AG09309 (cell line): Measurements from ENCODE around the gene MACF1.
"Not testable (repeated sequence)": the region's sequence is repeated elsewhere in the genome, so short reads cannot be mapped to it uniquely, and the experiment has no call there.

Source experiments
- DNase-seq: peaks from one replicate; pipeline ENCODE4 v3.0.0-alpha.2; 2010; ENCODE audit warnings: low read depth
- H3K4me3 ChIP-seq: 2 replicates; pipeline ENCODE4 v1.5.1; 2011; ENCODE audit warnings: mild to moderate bottlenecking, low read depth, low read length, moderate library complexity; ENCODE audit not compliant: control insufficient read depth
- CTCF ChIP-seq: IDR thresholded peaks from 2 replicates; pipeline ENCODE4 v1.5.1; 2011; ENCODE audit warnings: mild to moderate bottlenecking, low read depth, low read length, inconsistent platforms; ENCODE audit not compliant: insufficient read depth, control insufficient read depth; ENCODE audit errors: missing control alignments

The MACF1 gene

GRCh38 chr1:39526466-39527189 is 322.1 kb downstream of the MACF1 start:
- no peak for TF ChIP-seq CTCF
- DNase-seq = no peak
- H3K4me3 ChIP-seq = no peak overlapping the region

DNA sequence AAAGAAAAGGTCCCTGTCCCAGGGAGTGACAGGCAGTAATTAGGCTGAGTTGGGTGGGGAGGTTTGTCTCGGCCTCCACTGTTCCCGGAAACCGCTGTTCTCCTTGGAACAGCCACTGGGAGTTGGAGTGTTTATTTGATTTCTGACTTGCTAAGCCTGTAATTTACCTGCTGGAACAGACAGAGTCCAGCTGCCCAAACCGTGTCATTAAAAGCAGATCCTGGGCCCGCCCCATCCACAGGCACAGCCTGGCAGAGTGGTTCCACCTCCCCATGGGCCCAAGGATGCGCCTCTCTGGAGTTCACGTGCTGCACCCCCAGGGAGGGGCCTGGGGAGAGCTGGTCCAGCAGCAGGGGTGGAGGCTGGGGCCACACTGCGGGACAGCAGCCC is 322.7 kb downstream of the MACF1 start:
- not testable (repeated sequence) for DNase-seq, H3K4me3 ChIP-seq

GRCh38 chr1:39528082-39528481 is 323.6 kb downstream of the MACF1 start:
- no peak for TF ChIP-seq CTCF
- no peak overlapping the region for H3K4me3 ChIP-seq
- DNase-seq = no peak

DNA sequence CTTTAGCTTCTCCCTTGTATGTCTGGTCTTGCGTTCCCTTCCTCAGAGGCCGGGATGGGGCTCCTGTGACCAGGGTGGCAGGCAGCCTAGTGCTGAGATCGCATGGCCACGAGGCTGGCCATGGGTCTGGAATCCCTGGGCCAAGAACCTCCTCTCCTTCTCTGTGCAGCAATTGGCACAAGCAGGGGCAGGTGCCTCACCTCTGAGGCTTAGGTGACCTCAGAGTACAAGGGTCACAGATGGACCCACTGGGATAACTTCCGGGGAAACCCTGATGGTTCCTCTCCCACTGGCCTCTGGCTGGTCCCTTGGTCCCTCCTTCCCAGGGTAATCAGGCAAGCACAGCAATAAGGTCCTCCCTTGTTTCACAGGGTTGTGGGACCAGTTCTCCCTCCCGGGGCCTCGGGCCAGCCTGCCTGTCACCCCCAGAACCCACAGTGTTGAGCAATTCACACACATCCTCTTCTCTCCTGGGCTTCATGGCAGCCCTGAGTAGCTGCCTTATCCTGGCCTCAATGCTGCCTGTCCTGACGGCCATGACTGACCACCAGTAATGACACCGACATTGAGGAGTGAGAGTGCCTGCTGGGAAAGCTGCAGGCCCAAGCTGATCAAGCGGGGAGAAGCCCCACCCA is 325.5 kb downstream of the MACF1 start:
- TF ChIP-seq CTCF = no peak
- DNase-seq = no peak

GRCh38 chr1:39531526-39531925 is 327.0 kb downstream of the MACF1 start:
- no peak for TF ChIP-seq CTCF
- no peak for DNase-seq
- H3K4me3 ChIP-seq = no peak overlapping the region

More for the DNA sequence above, 325.5 kb downstream of the MACF1 start:
- no peak overlapping the region for H3K4me3 ChIP-seq

GRCh38 chr1:39533442-39533841 is 328.9 kb downstream of the MACF1 start:
- DNase-seq = no peak
- TF ChIP-seq CTCF = no peak
- no peak overlapping the region for H3K4me3 ChIP-seq
